Measurements from ENCODE around the gene RRAD.

RRAD gene

DNA sequence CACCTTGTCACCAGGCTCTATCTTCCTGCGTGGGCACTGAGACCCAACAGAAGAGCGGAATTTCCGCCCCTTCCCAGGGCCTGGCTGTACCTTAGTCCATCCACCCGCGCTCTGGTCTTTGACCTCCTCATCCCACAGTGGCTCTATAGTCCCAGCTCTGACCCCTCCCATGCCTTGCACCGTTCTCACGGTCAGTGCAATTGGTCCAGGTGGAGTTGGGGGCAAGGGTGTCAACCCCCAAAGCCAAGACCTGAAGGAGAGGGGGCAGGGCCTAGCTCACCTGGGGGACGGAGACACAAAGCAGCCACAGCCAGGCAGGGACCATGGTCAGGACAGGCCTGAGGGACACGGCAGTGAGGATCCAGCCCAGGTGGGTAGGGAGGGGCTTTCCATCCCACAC is 7.6 kb downstream of the RRAD start:
- DNase-seq (ENCODE audit: low spot score): no peak

DNA sequence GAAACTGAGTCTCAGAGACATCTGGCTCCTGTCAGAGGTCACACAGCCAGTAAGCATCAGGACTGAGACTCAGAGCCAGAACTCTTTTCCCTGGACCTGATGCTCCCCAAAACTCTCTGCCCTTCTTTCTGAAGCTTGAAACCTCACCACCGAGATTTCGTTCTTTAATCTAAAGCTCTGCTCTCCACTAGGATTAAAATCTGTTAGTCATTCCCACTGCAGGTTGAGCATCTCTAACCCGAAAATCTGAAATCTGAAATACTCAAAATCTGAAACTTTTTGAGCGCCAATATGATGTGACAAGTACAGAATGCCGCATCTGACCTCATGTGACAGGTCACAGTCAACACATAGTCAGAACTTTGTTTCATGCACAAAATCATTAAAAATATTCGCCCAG is 8.8 kb downstream of the RRAD start:
- no peak for DNase-seq (ENCODE audit: low spot score)

DNA sequence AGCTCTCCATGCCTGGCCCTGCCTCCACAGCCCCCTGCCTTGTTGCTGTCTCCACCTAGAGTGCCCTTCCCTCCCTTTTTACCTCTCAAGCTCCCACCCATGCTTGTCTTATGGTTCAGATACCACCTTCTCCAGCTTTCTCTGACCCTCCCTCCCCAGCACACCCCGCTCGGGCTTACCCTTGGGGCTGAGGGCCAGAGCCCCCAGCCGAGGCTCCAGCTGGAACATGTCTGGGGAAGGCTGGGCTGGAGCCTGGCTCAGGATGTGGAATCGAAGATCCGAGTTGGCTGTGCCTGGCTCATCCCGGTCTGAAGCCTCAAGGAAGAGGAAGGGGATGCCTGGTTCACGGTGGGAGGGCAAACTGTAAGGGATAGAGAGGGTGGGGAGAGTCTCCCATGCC is 10.3 kb downstream of the RRAD start:
- DNase-seq (ENCODE audit: low spot score): no peak

DNA sequence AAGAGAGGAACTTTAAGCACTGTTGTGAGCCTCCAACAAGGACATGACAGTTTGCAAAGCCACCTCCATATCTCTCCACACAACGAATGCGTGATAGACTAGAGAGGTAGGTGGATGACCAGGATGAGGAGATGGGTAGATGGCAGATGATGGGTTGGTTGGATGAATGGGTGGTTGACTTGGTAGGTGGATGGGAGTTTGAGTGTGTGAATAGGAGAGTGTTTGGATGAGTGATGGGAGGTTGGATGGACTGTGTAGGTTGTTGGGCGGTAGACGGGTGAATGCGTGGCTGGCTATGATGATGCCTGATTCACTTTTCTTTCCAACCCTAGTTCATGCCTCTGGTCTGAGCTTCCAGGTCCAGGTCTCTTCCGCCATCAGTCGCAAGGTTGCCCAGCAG is 10.8 kb downstream of the RRAD start:
- DNase-seq (ENCODE audit: low spot score): no peak

DNA sequence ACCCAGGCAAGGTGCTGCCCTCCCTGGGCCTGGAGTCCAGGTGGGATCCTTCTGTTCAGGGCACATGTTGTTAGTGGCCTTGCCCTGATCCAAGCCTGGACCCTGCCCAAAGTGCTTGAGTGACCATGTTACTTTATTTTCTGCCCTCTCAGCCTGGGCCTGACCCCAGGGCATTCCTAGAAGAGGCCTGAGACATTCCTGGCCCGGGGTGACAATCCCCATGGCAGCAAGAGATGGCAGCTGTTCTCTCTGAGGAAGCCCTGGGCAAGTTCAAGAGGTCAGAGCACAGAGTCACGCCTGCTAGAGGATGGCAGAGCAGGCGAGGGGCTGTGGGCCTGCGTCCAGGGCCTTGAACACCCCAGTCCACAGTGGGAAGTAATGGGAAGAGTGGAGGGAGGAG is 11.6 kb downstream of the RRAD start:
- DNase-seq (ENCODE audit: low spot score): no peak

DNA sequence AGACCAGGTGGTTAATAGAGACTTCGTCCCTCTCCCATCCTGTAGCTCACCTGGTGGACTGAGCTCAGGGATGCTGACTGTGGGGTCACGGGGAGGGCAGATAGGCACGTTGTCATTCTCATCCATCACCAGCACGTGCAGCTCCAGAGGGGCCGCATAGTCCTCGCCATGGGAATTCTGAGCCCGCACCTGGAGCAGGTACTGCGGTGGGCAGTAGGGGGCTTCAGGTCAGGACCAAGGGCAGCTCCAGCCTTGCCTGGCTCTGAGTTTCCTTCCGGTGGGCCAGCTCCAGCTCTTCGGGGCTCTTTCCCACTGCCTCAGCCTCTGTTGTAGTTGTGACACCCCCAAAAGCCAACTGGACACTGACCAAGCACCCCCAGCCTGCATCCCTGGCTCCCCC is 12.3 kb downstream of the RRAD start:
- DNase-seq (ENCODE audit: low spot score): no peak

DNA sequence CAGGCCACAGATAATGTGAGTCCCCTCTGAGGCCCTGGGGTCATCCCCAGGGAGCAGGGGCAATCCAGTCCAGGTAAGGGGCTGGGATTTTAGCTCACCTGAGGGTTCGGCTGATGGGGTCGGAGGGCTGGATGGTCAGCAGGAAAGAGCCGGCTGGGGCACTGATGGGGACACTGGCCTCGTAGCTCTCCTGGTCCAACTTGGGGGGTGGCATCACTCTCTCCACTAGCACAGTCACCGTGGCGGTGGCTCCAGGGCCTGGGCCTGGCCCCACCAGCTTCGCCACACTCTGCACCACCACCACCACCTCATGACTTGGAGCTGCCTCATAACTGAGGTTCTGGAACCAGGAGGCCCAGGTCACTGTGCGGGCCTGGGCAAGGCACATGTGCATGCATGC is 13.5 kb downstream of the RRAD start:
- no peak for DNase-seq (ENCODE audit: low spot score)

DNA sequence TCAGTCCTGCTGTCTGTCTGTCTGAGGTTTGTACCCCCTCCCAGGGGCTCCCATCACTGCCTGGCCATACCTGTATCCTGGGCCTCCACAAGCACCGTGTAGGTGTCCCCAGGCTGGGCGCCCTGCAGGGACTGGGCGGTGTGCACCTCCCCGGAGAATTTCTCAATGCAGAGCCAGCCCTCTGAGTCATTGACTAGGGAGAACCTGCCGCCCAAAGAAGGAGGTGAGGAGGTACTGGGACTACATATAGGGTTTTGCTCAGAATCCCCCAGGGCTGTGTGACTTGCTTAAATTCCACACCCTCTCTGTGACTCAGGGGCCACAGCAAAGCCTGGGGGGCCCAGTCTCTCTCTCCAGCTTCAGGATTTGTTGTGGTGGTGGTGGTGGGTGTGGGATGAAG is 14.2 kb downstream of the RRAD start:
- DNase-seq (ENCODE audit: low spot score): no peak

DNA sequence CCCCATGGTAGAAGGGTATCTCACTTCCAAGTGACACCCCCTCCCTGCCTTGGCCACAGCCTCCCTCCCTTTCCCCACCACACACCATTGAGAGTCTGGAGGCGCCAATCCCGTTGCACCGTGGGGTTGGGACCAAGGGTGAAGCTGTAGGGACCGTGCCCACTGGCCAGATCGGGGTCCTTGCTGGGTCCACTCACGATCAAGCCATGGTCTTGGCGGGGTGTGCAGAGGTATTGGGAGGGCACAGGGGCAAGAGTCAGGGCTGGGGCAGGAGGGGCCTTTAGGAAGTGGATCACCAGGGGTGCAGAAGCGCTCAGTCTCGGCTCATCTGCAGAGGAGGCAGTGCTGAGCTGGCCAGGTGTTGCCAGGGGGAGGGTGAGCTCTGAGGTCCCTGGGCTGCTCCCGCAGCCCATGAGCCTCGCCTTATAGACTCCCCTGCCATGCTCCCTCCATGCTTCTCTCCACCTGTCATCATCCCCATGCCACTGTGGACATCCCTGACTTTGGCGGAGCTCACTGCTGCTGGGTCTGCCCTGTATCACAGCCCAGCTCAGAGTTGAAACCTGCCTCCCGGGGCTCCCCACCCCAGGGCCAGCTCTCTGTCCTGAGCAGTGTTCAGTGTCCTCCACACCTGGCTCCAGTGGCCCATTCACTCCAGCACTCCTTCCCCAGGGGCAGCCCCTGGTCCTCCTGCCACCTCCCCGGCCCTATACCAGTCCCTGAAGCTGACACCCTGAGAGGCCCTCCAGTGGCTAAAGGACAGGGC is 15.0 kb downstream of the RRAD start:
- no peak for DNase-seq (ENCODE audit: low spot score)

DNA sequence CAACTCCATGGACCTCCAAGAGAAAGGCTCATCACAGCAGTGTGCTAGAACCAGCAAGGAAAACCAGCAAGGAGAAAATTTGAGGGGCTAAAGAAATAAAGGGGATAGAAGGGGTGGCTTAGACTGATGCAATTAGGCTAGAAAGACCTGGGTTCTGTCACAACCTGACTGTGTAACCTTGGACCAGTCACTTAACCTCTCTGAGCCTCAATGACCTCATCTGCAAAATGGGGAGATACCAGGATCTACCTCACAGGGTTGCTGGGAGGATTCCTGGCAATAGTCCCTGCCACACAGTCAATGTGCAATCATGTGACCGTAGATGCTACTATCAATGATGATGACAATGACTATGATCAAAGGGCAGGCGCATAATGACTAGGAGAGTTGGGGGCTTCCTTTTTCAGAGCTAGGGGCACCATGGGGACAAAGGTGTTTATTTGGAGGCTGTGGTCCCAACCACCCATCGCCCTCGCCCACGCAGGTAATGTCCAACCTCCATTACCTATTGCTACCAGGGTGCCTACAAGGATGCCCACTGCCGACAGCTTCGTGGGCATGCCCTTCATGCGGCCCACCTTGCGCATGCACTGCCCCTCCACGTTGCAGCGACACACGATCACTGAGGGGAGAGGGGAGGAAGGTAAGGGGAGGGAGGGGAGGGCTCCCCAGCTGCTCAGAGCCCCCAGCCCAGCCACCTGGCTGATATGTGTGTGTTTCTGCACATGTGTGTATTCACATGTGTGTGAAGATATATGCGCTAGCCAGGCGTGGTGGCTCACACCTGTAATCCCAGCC is 16.4 kb downstream of the RRAD start:
- no peak for DNase-seq (ENCODE audit: low spot score)

DNA sequence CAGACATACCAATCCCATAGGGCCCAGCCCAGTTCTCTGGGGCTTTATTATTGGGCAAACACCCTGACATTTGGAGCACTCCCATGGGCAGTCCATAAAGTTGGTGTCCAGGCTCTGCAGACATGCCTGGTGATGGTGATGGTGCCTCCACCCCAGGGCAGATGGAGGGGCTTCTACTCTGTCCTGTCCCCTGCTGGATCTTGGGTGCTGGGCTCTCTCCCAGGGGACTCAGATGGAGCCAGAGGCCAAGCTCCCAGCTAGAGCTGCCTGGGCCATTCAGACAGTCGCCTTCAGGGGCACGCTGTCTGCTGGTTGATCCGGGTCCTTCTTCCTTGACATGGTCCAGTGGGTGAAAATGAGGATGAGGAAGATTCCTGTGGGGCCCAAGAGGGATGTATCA is 17.2 kb downstream of the RRAD start:
- no peak for DNase-seq (ENCODE audit: low spot score)

DNA sequence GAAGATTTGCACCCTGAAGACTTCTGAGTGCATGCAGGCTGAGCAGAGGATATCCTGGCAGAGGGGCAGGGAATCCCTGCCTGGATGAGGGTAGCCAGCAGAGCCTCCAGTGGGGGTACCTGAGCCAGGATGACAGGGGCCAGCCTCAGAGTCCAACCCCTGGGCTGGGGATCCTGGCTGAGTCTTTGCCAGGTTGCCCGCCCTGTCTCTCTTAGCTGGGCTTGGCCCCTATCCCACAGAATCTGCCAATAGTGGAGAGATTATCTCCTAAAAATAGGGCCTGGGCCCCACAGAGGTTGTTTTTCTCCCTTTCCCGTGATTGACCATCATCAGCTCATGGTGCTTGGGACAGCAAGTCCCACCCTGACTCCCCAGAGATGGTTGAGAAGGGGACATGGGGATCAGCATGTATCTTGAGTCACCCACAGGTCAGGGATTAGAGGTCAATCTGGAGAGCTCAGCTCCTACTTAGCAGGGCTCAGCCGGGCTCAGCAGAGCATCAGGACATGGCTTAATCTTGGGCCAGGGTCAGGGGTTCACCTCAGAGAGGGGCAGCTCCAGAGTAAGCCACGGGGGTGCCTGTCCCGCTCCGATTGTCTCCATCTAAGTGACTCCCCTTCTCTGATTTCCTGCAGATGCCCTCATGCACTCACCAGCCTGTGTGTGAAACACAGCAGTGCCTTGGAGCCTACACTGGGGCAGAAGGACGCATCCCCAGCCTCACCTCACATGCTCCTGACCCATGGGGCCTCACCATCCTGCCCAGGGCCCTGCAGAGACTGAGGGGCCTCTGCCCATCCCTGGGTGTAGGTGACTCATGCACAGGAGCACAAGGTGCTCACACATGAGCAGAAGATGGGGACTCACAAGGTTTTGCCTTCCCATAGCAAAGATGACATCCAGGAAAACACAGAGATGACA is 18.2 kb downstream of the RRAD start:
- no peak for DNase-seq (ENCODE audit: low spot score)

DNA sequence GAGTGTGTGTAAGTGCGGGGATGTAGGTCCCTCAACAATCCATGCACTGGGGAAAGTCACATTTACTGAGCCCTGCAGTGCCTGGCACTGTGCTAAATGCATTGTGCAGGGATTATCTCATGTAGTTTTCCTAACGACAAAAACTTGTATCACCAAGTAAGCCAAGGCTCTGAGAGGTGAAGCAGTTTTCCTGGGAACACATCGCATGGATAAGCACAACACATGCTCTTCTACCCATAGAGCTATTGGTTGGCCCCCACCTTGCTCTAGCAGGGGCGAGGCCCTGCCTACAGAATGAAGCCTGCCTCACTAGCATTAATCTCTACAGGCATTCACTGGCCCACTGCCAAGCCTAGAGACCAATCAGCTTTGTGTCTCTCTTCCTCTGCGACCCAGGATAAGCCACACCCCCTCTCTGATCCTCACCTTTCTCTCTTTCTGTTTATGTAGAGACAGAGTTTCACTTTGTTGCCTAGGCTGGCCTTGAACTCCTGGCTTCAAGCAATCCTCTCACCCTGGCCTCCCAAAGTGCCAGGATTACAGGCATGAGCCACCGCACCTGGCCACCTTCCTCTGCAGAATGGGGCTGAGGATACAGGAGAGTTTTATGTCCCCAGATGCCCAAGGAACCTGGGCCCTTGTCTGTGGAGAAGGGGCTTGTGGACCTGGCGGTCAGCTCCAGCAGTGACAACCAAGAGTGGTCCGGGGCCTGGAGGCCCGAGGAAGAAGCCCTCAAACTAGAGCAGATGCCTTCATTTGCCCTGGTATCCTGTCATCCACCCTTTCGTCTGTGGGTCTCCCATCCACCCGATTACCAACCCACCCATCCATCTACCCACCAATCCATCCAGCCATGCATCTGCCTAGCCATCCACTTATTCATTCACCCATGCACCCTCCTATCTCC is 19.4 kb downstream of the RRAD start:
- DNase-seq (ENCODE audit: low spot score): peak; percentile 44

DNA sequence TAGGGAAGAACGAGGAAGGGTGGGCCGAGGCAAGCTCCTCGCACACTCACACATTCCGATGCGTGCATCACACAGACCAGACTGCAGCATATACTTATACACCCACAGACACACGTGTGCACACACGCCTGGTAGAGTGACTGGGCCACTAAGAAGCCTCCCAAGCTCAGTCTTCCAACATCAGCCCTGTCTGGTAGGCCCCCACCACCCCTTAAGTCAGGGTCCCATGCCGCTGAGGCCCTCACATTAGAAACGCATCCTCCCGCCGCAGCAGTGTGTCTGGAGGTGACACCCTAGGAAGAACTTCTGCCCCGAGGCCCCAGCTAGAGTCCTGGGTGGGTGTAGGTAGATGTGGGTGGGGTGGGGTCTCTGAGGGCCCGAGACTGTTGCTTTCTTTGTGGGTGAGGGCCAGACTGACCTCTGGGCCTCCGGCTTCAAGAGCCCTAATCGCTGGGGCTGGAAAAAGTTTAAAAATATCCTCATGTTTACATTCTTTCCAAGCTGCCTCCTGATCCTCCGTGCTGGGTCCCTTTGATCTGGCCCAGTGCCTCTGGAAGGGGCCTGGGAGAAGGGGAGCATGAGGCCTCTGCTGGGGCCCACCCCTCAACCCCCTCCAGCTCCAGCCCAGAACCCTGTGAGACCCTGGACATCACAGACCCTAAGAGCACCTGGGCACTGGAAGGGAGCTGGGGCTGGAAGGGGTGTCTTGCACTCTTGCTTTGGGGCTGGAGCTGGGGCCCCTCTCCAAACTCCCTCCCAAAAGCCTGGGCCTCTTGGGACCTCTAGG is 20.3 kb downstream of the RRAD start:
- no peak for DNase-seq (ENCODE audit: low spot score)

DNA sequence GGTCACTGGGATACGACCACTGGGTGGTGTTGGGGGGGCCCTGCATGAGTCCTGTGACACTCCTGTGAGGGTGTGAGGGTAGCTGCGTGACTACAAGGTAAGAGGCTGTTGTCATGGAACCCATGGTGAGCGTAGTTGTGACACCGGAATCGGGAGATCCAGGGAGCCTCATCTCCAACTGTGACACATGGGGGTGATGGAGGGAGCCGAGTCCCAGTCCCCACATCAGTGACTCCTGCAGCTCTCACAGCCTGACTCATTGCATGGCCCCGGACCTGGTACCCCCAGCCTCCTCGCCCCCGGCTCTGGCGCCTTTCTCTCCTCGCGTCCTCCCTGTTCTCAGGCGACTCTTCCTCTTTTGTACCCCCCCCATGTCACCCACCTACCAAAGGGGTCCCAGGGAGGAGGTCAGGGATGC is 20.9 kb downstream of the RRAD start:
- DNase-seq (ENCODE audit: low spot score): no peak

DNA sequence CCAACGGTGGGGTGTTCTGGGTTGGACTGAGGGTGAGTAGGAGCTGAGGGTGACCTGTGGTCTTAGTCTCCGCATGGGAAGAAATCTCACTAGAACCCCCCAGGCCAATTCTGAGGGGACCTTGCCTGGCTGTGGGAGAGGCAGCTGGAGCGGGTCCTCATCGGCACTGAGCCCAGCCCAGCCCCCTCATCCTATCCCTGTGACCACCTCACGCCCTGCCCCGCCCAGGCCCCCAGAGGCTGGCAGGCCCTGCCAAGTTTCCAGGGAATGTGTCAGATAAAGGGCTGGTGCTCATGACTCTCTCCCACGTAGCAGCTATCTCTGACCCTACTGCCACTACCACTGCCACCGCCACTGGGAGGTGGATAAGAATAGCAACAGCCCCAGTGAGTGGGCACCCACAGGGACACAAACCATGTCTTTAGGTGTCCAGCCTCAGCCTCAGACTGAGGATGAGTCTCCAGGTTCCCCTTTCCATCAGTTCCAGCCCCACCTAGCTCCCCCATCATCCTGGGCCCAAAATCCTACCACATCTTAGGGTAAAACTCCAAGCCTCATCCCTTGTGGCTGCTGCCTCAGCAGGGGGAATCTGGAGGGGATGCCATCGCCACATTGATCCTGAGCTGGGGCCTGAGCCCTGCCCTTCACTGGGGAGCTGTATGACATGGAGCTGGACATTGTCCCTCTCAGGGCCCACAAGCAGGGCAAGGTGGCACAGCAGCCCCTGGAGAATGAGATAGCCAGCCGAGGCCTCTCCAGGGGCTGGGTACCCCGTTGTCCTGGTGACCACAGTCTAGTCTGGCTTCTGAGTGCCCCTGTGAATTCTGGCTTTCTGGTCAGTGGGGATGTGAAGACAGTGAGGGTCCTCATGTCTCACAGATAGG is 21.5 kb downstream of the RRAD start:
- DNase-seq (ENCODE audit: low spot score): no peak

DNA sequence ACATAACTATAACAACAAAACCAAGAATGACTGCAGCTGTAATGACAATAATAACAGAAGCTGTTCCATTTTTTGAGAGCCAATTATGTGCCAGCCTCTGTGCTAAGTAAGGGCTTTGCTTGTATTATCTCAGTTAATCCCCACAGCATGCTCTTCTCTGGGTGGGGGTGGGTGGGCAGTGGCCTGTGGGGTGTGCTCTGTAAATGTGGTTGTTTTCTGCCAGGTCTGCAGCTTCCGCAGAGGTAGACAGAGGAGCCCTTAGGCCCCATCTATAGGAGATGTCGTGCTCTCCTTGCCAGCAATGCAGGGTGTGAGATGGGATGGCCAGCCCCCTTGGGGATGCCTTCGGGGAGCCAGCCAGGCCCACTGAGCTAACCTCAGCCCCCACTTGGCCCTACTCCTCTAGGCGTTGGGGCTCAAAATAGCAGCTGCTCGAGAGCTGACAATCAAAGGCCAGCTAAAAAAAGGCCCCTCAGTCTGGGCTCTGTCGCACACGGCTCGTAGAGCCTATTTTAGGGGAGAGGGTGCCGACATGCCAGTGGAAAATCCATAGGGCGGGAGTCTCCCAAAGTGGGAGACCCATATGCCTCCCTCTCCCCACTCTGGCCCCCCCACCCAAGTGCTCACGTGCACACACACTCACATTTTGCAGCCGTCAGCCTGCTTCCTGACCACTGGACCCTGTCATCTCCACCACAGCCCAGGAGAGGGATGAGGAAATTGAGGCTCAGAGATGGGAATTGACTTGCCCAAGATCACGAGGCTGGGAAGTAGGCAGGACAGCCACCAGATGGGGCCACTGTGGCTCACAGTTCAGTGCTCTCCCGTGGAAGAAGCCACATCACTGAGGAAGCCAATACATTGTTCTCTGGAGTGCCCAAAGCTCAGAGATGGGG is 22.4 kb downstream of the RRAD start:
- no peak for DNase-seq (ENCODE audit: low spot score)

DNA sequence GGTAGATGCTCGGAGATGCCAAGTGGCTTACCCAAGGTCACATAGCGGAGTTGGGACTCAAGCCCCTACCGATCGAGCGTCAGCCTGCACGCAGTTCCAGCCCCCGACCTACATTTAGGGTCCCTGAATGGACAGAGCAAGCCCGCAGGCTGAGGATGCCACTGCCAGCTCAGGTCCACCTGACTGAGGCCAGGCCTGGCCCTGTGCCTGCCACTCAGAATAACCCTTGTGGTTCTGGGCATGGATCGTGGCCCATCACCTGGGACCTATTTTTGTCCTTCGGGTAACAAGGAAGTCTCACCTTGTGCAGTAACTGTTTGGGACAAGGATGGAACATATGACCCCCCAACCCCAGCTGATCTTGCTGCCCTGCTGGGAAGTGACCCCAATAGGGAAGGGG is 23.7 kb downstream of the RRAD start:
- DNase-seq (ENCODE audit: low spot score): no peak
